ENCODE measurements around the gene SLC5A6. TPM values are rescaled to one million over a fixed set of nuclear protein-coding genes. Genes with fewer than 3 reads are reported as not detected.

Gene SLC5A6
- total and polyA plus RNA-seq, 12 donors = 5.3 to 20.5 (median 9.1) TPM

DNA sequence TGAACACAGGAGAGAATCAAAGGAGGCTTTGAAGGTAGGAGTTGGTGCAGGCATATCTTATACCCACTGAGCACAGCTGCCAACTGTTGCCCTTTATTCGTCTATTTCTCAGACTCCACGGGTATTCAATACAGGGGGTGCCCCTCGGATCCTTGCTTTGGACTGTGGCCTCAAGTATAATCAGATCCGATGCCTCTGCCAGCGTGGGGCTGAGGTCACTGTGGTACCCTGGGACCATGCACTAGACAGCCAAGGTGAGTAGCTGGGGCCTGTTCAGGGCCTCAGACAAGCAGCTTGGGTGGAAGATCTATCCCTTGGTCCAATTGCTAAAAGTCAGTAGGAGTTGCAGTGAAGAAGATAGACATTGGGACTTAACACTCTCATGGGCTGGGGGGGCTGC is 10.3 kb upstream of the SLC5A6 start:
- ATAC-seq (no peak), DNase-seq (no peak)
- no peak overlapping the region for H3K4me3 ChIP-seq
- WGBS, 2 donors = 95 to 98% methylated on average over 5 of the region's 5 CpGs
- H3K4me1 ChIP-seq = peaks cover 0 to 10% (median 9%) of the 10 kb centered on the region in 9 donors
- H3K27me3 ChIP-seq = no peaks in the 10 kb centered on the region
- H3K9me3 ChIP-seq = no peaks in the 10 kb centered on the region
- intact Hi-C loops (cut with DNase I) = no loop called here
- no peak overlapping the region for H3K27ac ChIP-seq
- TF ChIP-seq, protein P1, sequence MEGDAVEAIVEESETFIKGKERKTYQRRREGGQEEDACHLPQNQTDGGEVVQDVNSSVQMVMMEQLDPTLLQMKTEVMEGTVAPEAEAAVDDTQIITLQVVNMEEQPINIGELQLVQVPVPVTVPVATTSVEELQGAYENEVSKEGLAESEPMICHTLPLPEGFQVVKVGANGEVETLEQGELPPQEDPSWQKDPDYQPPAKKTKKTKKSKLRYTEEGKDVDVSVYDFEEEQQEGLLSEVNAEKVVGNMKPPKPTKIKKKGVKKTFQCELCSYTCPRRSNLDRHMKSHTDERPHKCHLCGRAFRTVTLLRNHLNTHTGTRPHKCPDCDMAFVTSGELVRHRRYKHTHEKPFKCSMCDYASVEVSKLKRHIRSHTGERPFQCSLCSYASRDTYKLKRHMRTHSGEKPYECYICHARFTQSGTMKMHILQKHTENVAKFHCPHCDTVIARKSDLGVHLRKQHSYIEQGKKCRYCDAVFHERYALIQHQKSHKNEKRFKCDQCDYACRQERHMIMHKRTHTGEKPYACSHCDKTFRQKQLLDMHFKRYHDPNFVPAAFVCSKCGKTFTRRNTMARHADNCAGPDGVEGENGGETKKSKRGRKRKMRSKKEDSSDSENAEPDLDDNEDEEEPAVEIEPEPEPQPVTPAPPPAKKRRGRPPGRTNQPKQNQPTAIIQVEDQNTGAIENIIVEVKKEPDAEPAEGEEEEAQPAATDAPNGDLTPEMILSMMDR (IDR thresholded peaks at IDR 0.05) = no peak
- H3K36me3 ChIP-seq = peaks cover 0 to 90% (median 54%) of the 10 kb centered on the region in 9 donors

DNA sequence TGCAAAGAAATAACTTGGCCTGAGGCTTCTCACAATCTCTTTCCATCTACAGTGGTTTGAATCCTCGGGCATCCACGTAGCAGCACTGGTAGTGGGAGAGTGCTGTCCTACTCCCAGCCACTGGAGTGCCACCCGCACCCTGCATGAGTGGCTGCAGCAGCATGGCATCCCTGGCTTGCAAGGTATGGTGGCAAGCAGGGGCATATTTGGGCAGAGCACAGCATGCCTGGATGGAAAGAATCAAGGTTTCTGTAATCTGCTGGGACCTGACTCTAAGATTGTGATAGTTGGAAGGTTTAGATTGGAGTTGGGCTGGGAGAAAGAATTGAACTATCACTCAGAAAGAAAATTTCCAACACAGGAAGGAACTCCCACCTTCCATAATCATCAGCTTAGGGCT is 9.1 kb upstream of the SLC5A6 start:
- Histone ChIP-seq H3K4me1 (peaks cover 0 to 18% (median 15%) of the 10 kb centered on the region in 9 donors), H3K27me3 (no peaks in the 10 kb centered on the region), H3K27ac (no peak overlapping the region), H3K4me3 (no peak overlapping the region), H3K36me3 (peaks cover 0 to 83% (median 43%) of the 10 kb centered on the region in 9 donors), H3K9me3 (no peaks in the 10 kb centered on the region)
- intact Hi-C loops (cut with DNase I) = no loop called here
- 91 to 92% methylated on average over 3 of the region's 3 CpGs for WGBS, 2 donors
- TF ChIP-seq, protein P1 (IDR thresholded peaks at IDR 0.05) = no peak
- ATAC-seq (no peak), DNase-seq (no peak)

DNA sequence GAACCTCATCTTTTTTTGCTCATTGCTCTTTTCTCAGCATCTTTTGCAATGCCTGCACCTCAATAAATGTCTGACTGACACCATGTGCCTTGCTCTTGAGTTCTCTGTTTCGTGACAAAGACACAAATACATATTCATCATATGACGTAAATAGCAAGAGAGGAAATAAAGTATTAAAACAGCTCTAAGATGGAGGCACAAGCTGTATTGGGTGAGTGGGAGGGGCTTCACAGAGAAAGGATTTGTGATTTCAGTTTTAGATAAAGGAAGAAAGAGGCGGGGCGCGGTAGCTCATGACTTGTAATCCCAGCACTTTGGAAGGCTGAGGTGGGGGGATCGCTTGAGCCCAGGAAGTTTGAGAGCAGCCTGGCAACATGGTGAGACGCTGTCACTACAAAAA is 8.0 kb upstream of the SLC5A6 start:
- Histone ChIP-seq H3K27ac (no peak overlapping the region), H3K27me3 (no peaks in the 10 kb centered on the region), H3K9me3 (no peaks in the 10 kb centered on the region), H3K4me3 (no peak overlapping the region), H3K4me1 (peaks cover 0 to 19% (median 15%) of the 10 kb centered on the region in 9 donors), H3K36me3 (peaks cover 0 to 83% (median 39%) of the 10 kb centered on the region in 9 donors)
- ATAC-seq (no peak), DNase-seq (no peak)
- intact Hi-C loops (cut with DNase I) = no loop called here
- TF ChIP-seq, protein P1 (IDR thresholded peaks at IDR 0.05) = no peak
- whole genome bisulfite sequencing, 2 donors = 96 to 98% methylated on average over 7 of the region's 7 CpGs

DNA sequence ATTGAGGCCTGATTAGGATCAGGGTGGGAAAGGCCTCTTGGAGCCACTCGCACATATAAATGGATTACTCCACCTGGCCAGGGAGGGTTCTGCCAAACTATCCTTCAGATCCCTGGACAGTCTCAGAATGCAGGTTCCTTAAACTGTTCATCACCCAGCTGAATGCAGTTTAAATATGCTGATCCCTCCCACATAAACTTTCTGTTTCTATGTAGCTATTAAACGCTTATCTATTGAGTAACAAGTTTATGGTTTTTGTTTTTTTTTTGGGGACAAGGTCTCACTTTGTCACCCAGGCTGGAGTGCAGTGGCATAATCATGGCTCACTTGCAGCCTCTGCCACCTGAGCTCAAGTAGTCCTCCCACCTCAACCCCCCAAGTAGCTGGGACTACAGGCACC is 7.0 kb upstream of the SLC5A6 start:
- 88 to 90% methylated on average over 2 of the region's 2 CpGs for WGBS, 2 donors
- no peak overlapping the region for H3K27ac ChIP-seq
- peaks cover 0 to 19% (median 15%) of the 10 kb centered on the region in 9 donors for H3K4me1 ChIP-seq
- ATAC-seq (no peak), DNase-seq (no peak)
- intact Hi-C loops (cut with DNase I) = loop anchor here in 2 of 10 donors (10.0 kb wide), 2 partner anchors 136 to 146 kb away; partner anchors contain the start of gene GTF3C2 (in 1 of the 2)
- H3K36me3 ChIP-seq = peaks cover 0 to 82% (median 32%) of the 10 kb centered on the region in 9 donors
- TF ChIP-seq, protein P1 (IDR thresholded peaks at IDR 0.05) = no peak
- H3K9me3 ChIP-seq = no peaks in the 10 kb centered on the region
- H3K27me3 ChIP-seq = no peaks in the 10 kb centered on the region
- no peak overlapping the region for H3K4me3 ChIP-seq

All from heart right ventricle (tissue), 16 donors.